ENCODE results near the gene HTT.

HTT gene

DNA sequence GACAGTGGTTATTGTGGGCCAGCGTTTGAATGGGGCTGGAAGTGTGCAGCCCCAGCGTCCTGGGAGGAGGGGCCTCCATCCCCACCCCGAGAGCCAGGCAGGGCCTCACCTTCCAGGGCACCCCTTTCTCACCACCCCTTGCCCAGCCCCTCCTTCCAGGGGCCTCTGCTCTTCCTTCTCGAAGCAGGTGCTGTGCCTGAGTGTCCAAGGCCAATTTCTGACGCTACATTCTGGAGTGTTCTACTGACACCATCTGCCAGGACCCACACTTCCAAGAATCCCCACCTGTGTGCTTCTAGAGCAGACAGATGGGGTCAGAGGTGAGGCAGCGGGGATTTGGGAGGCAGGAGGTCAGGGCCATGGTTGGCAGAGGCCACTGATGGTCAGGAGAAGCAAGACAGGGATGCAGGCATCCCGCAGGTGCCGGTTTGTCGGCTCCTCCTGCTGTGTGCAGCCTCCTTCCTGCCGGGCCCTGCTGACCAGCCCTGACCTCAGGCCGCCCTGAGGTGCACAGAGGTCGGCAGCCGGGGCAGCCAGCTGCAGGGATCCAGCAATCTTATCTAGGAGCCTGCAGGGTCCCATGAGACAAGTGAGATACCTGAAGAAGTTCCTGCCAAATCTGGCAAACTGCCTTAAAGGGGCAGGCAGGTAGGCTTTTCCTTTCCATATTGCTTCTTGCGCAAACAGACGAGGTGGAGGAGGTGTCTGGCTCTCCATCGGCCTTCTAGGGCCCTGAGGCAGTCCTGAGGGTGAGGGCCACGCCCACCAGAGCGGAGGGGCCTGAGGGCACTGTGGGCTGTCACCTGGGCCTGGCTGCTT lies 193.3 kb downstream of the HTT start:
- DNase-seq (ENCODE audit: low spot score): no peak

DNA sequence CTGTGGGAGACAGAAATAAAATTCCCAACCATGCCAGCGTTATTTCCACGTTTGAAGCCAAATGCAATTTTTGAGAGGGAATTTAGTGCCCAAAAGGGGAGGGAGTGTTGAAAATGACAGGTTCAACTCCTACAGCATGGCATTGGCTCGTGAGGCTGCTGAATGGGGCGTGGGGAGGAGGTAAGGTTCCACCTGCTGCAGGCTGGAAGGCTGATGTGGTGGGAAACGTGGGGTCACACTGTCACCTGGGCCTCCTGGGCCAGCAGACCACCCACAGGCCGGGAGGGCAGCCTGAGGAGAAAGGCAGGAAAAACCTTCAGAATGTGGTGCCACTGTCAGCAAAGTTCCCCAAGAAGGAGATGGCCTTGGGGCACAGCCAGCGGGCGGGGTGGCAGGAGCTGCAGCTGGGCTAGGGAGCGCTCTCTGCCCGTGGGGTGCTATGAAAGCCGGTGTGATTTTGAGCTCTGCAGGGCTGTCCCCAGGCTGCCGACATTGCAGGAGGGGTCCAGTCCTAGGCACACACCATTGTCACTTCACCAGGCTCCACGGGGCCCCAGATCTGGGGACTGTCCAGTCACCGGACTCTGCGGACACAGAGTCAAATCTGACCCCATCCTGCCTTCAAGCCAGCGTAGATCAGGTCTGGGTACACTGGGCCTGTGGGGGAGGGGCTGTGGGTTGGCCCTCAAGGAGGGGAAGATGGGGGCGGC lies 194.1 kb downstream of the HTT start:
- DNase-seq (ENCODE audit: low spot score): no peak

DNA sequence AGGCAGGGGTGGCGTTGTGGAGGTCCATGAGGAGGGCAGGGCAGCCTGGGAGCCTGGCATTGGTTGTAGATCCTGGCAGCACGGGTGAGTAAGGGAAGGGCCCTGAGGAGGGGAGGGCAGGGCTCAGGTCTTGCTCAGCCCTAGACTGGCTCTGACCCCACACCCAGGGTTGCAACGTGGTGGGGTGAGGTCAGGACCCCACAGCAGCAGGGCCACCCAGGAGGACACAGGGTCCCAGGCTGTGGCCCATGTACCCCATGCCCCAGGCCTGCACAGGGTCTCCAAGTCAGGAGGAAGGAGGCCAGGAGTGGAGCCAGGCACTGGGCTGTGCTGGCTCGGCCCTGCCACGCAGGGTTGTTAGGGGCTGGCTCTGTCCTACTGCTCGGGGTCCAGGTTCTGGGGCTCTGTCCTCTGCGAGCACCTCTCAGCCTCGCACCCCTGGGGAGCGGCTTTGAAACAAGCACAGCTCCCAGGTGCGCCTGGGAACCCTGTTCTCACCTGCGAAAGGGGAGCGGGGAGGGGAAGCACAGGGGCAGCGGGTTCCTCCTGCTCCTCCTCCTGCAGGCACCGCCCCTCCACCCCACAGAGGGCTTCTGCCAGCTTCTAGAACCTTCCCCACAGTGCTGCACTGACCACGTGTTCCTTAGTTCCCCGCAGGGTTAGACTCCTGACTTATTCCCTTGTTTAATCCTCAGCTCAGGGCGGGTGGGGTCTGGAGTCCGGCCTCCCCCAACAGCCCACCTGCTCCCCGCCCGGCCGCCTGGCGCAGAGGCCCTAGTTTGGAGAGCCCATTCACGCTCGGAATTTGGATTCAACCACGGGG lies 194.8 kb downstream of the HTT start:
- no peak for DNase-seq (ENCODE audit: low spot score)

DNA sequence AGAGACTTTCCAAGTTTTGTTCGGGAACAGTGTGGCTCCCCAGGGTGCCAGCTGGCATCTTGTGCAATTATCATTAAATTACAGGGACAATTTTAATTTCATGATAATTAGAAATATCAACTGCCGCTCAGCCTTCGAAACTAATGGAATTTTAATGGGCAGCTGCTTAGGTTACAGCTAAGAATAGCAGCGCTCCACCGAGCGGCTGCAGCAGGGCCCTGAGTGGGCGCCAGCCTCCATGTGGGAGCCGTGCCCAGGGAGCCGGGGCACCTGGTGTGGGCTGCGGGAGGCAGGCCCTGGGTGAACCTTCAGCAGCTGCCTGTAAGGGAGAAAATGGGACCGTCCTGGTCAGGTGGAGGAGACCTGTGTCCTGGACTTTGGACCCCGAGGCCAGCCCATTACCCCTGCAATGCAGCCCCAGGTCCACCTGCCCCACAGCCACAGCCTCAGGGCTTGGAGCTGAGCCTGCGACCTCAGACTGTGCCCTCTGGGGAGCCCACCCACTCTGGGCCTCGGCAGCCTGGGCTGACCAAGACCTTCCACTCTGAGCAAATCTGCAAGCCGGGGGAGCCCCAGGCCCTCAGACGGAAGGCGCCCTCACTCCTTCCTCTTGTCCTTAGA lies 195.6 kb downstream of the HTT start:
- DNase-seq (ENCODE audit: low spot score): no peak

DNA sequence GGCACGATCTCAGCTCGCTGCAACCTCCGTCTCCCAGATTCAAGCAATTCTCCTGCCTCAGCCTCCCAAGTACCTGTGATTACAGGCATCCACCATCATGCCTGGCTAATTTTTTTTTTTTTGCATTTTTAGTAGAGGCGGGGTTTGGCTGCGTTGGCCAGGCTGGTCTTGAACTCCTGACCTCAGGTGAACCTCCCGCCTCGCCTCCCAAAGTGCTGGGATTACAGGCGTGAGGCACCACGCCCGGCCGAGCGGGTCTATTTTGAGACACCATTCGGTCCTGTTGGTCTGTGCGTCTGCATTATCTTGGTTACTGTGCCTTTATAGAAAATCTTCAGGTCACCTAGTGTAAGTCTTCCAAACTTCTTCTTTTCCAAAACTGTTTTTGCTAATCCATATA lies 196.7 kb downstream of the HTT start:
- DNase-seq (ENCODE audit: low spot score): no peak

GRCh38 chr4:3276986-3277385 lies 202.5 kb downstream of the HTT start:
- DNase-seq (ENCODE audit: low spot score): no peak

DNA sequence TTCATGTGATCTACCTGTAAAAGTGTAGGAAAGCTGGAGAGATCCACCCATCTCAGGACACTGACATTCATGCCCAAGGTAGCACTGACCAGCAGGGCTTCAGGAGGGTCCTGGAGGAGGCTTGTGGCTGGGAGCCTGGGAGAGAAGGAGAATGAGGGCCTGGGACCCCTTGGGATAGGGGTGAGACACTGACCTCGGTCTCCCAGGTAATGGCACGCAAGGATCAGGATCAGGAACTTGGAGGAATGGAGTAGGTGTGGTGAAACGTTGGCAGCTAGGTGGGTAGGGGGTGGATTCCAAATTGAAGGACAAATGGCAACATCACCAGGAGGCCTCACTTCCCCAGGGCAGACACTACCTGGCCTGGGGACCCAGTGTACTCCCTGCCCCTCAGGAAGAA lies 206.0 kb downstream of the HTT start:
- DNase-seq (ENCODE audit: low spot score): no peak

GRCh38 chr4:3283483-3283882 lies 209.0 kb downstream of the HTT start:
- DNase-seq (ENCODE audit: low spot score): no peak

GRCh38 chr4:3283916-3284315 lies 209.4 kb downstream of the HTT start:
- no peak for DNase-seq (ENCODE audit: low spot score)

DNA sequence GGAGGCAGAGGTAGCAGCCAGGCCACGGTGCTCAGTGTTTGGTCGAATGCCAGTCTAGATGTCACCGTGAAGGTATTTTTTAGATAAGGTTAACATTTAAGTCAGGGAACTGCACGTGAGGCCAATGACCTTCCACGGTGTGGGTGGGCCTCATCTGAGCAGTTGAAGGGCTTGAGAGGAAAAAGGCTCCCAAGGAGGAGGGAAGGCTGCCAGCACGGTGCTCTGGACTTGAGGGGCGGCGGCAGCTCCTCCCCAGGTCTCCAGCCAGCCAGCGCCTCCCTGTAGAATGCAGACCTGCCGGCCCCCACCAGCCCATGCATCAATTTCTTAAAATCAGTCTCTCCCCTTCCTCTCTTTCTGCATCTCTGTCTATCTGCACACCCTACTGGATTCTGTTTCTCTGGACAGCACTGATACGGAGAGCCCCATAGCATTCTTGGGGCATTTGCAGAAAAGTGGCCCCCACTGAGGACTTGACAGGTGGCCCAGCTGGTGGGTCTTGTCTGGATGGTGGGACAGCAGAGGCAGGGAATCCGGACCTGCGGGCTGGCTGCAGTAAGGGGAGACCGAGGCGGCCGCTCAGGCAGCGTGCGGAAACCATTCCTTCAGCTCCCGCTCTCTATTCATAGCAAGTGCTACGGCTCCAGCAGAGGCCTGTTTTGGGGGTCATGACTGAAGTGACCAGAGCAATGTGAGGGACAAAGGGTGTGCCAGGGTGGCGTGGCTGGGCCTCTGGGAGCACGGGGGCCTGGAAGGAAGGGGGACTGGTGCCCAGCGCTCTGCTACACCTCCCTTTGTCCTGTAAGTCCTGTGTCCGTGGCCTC lies 210.5 kb downstream of the HTT start:
- no peak for DNase-seq (ENCODE audit: low spot score)

- no peak for DNase-seq (ENCODE audit: low spot score)
These were observed 211.3 kb downstream of the HTT start for GRCh38 chr4:3285558-3286334.

- DNase-seq (ENCODE audit: low spot score): no peak
These were observed 212.1 kb downstream of the HTT start for GRCh38 chr4:3286335-3287175.

DNA sequence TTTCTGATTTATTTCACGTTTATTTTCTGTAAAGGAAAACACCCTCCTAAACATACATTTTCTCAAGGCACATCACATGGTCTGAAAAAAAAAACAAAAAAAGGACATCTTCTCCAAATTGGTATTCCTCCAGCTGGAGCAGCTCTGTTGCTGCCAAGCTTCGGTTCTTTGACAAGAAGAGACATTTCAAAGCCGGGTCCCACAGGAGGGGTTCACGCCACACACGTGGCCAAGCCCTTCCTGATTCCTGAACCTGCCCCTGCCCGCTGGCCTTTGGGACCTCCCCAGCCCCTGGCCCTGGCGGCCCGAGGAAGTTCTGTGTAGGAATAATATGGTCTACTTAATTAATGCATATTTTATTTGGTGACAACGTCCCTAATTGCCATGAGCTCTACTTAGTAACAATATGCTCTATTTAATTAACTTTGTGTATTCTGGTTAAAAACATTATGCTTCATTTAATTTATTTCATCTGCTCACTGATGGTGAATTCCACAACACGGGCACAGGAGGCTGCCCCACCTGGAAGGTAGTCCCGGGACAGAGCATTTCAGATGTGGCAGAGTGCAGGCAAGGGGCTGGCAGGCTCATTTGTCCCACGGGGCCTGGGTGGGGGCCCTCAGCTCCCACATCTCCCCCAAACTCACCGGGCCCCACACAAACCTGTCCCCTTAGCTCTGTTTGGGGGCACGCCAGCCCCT lies 212.9 kb downstream of the HTT start:
- DNase-seq (ENCODE audit: low spot score): no peak

DNA sequence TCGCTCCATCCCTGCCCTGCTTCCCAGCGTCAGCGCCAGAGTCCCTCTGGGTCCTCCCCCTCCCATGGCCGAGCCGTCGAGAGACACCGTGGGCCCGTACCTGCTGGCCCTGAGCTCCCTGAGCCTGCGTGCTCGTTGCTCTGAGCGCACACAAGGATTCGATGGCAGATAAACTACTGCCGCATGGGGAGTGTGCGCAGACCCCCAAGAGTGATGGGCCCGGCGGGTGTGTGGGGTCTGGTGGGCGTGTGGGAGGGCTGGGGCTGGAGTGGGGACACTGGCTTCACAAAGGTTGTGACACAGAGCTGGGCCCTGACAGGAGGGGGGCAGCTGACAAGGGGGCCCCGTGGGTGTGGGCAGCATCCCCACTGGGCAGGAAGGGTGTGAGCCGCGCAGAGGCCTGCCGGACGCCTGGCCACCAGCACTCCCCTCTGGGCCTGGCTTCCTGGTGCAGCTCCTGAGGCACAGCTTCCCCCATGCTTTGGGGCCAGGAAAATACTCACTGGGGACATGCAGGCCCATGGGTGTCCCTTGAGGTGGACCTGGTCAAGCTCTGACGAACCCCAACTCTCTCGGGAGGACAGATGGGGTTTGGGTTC lies 213.6 kb downstream of the HTT start:
- DNase-seq (ENCODE audit: low spot score): no peak

DNA sequence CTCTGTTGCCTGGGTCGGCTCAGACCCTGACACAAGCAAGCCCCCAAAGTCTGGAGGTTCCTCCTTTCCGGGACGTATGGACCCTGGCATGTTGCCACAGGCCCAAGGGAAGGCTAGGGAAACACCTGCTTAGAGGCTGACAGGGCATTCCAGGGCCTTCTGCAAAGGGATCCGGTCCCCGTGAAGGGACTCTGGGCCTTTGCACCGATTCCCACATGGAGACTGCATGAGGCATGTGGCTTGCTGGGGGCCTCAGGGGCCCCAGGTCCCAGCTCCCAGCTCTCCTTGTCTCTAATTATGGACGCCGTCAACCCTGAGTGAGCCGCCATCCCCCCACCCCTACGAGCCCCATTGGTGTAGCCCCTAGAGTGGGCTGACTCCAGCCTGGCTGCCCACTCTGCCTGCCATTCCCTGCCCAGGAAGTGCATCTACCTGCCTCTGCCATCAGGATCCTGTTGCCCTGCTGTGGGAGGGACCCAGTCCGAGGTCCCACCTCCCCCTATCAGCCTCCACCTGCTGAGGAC lies 214.2 kb downstream of the HTT start:
- no peak for DNase-seq (ENCODE audit: low spot score)

GRCh38 chr4:3290476-3290875 lies 216.0 kb downstream of the HTT start:
- DNase-seq (ENCODE audit: low spot score): no peak

GRCh38 chr4:3290889-3291321 lies 216.4 kb downstream of the HTT start:
- no peak for DNase-seq (ENCODE audit: low spot score)

GRCh38 chr4:3291411-3291968 lies 217.0 kb downstream of the HTT start:
- DNase-seq (ENCODE audit: low spot score): no peak

All from kidney tubule cell (primary cell).